Thyroid gland (tissue), 4 donors: ENCODE data around the gene ZNF462.

ENCODE experiments used
- POLR2A ChIP-seq, 2 donors: fragments of 450-650 bp; IDR thresholded peaks; one replicate each; pipeline ENCODE4 v1.6.1; 2017; ENCODE audit warnings: antibody characterized with exemption in 2 of 2, mild to moderate bottlenecking in 2 of 2, moderate library complexity in 1 of 2
- TF ChIP-seq, protein P1 (sequence below), 6 experiments: fragments of 200-600 bp in 3 of 6; fragments of 450-650 bp in 3 of 6; sonication (generic) in 3 of 6; IDR thresholded peaks; one replicate each; pipeline ENCODE4 v1.5.1; 2016 to 2019; ENCODE audit warnings: antibody characterized with exemption in 6 of 6, mild to moderate bottlenecking in 2 of 6, inconsistent platforms in 1 of 6, moderate library complexity in 1 of 6

DNA sequence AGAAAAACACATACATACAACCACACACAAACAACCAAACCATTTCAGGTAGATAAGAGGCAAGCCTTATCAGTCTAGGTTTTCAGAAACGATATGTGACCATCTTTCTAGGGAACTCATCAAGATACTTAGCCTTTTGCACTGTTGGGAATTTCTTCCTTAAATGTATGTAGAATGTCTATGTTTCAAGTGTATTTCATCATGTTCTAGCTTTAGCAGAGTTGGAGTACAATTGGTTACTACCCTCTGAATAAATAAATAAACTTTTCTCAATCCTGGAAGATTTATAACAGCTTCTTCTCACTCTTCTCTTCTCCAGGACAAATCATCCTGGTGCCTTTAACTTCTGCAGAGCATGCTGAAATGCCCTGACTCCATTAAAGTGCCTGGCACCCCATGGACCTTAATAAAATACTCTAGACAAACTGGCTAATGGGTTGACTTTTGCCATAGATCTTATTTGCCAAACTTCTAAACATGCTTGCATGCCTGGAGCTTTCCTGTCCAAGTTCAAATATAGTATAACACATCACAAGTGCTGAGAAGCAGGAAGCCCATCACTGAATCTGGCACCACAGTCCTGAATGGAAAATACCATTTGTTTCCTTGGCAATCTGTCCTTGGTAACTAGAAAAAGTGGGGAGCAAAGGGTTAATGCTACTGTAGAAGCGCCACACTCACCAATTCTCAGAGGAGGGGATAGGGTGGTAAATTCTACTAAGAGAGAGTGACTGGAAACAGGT is 33.1 kb upstream of the ZNF462 start:
- TF ChIP-seq, protein P1, sequence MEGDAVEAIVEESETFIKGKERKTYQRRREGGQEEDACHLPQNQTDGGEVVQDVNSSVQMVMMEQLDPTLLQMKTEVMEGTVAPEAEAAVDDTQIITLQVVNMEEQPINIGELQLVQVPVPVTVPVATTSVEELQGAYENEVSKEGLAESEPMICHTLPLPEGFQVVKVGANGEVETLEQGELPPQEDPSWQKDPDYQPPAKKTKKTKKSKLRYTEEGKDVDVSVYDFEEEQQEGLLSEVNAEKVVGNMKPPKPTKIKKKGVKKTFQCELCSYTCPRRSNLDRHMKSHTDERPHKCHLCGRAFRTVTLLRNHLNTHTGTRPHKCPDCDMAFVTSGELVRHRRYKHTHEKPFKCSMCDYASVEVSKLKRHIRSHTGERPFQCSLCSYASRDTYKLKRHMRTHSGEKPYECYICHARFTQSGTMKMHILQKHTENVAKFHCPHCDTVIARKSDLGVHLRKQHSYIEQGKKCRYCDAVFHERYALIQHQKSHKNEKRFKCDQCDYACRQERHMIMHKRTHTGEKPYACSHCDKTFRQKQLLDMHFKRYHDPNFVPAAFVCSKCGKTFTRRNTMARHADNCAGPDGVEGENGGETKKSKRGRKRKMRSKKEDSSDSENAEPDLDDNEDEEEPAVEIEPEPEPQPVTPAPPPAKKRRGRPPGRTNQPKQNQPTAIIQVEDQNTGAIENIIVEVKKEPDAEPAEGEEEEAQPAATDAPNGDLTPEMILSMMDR (IDR thresholded peaks at IDR 0.05), result no peak
- no peak for TF ChIP-seq POLR2A (IDR thresholded peaks at IDR 0.05)
